ENCODE measurements around the gene COX15.
"Not testable (repeated sequence)": the region's sequence is repeated elsewhere in the genome, so short reads cannot be mapped to it uniquely, and the experiment has no call there.

COX15 gene

DNA sequence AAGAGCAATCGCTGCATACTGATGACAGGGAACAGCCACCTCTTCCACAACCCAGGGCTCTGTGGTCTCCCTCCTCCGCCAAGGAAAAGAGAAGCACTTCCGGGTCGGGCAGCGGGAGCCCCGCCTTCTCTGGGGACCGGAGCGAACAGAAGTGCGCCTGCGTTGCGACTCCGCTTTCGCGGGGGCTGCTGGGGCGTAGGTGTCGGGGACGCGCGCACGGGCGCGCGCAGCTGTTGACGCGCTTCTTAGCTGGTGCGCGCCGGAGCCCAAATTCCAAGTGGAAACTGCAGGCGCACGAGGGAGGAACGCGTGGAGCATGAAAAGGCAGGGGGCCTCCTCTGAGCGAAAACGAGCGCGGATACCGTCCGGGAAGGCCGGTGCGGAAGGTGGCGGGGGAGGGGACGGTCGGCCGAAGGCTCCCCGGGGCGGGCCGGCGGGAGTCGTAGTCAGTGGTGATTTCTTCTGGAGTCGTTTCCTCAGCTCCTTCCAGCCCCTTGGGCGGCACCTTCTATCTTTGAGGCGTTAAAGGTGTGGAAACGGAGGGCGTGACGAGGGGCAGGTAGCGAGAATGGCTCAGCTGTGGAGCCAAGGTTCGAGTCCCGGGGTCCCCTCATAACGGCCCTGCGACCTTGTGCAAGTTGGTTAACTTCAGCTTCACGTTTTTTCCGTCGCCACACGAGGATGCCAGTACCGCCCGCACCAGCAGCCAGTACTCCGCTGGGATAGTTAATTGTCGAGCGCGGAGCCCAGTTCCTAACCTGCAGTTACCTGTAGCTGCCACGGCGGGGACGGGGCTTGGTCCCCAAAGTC, at the start of gene COX15, which contains the start of gene CUTC:
COX15 (minus strand) TSS at position 95 of the 810 bp plus-strand sequence; CDS start at position 17, 78 bp downstream.
CUTC (plus strand) TSS at position 202 of the 810 bp plus-strand sequence; CDS start at position 317, 115 bp downstream.
- in situ Hi-C loops (cut with MboI; ENCODE audit: low pct_unique_long_range_greater_than_20kb, low sequenced_read_pairs) = no loop called here
- peak; percentile 98 for DNase-seq

DNA sequence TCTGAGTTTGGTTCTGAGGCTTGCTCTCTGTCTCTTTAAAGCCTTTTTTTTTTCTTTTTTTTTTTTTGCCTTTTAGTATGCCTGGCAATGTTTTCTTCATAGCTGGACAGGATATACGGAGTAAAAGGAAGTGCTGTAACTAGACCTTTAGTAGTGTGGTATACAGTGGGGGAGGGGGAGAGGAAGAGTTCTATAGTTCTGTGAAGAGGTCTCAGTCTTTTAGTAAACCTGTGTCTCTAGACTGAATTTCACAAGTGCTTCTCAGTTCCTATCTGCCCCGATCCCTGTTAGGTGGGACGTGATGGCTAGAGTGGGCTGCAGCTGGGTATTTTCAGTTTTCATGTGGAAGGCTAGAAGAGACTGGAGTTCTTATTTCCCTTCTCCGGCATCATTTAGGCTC, 47.4 kb upstream of the COX15 start:
- in situ Hi-C loops (cut with MboI; ENCODE audit: low pct_unique_long_range_greater_than_20kb, low sequenced_read_pairs) = no loop called here
- peak; percentile 83 for DNase-seq

DNA sequence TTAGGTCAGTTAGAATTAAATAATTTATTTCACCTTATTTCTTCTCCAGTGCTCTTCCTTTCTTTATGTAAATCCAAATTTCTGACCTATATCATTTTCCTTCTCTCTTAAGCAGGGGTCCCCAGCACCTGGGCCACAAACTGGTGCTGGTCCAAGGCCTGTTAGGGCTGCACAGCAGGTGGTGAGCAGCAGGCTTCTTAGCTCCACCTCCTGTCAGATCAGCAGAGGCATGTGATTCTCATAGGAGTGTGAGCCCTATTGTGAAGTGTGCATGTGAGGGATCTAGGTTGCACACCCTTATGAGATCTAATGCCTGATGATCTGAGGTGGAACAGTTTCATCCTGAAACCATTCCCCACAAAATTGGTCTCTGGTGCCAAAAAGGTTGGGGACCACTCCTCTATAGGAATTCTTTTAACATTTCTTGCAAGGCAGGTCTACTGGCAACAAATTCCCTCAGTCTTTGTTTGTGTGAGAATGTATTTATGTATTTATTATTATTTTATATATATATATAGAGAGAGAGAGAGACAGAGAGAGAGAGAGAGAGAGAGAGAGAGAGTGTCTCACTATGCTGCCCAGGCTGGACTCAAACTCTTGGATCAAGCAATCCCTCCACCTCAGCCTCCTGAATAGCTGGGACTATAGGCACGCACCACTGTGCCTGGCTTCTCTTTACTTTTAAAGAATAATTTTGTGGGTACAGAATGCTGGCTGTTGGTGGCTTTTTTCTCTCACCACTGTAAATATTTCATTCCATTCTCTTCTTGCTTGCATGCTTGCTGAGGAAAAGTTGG, 46.2 kb upstream of the COX15 start:
- no peak for DNase-seq

DNA sequence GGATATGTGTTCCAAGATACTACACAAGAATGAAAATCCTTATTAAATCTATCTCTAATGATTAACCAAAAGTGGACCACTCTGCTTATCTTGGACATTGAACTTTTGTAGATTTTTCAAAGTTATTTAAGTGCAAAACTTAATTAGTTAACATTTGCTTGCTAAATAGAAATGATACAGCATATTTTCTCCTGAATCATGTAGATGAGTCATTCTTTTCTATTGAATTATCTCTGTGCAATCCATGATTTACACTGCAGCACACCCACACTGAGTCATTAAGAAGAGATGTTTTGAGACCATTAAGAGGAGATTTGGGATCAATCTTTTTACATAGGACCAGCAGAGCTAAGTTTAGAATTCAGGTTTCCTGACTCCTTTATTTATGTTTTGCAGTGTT, 43.9 kb upstream of the COX15 start:
- no peak for DNase-seq
- in situ Hi-C loops (cut with MboI; ENCODE audit: low pct_unique_long_range_greater_than_20kb, low sequenced_read_pairs) = no loop called here

More for the DNA sequence above, 46.2 kb upstream of the COX15 start:
- in situ Hi-C loops (cut with MboI; ENCODE audit: low pct_unique_long_range_greater_than_20kb, low sequenced_read_pairs) = no loop called here

DNA sequence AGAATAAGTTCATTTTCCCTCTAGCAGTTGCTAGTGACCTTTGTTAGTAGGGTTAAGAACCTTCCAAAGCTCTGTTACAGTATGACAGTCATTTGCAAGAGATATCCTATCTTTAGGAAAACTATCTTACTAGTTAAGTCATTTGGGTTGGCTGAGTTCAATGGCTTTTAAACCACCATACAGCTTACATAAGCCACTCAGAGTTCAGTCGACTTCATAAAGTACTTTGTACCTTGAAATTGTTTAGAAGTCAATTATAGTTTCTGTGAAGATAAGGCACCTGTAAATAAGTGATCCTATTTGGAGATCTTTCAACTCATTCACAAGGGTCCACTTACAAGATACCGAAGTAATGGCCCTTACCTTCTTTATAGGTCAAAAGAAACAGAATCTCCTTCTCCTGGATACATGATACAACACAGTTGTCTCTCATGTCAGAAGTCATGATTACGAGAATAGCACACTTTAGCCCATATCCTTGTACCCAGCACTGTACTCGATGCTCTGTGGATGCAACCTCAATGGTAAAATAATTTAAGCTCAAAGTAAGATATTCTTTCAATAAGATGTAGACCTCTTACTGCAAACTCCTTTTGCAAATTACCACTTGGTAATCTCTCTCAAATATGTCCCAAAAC, 38.6 kb upstream of the COX15 start:
- in situ Hi-C loops (cut with MboI; ENCODE audit: low pct_unique_long_range_greater_than_20kb, low sequenced_read_pairs) = no loop called here
- no peak for DNase-seq

DNA sequence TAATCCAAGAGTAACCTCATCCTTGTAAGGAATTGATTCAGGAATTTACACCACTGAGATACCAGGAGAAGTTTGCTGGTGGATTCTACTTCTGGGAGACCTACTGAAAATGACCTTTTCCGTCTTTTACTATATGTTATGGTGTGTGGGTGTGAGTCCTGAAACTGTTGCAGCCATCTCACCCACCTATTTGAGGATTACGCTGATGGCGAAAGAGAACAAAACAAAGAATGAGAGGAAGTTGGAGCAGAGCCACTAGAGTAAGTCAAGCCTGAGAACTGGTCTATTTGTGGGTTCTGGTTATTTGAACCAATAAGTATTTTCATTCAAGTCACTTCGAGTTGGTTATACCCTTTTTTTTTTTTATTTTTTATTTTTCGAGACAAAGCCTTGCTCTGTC, 37.8 kb upstream of the COX15 start:
- no peak for DNase-seq
- in situ Hi-C loops (cut with MboI; ENCODE audit: low pct_unique_long_range_greater_than_20kb, low sequenced_read_pairs) = no loop called here

DNA sequence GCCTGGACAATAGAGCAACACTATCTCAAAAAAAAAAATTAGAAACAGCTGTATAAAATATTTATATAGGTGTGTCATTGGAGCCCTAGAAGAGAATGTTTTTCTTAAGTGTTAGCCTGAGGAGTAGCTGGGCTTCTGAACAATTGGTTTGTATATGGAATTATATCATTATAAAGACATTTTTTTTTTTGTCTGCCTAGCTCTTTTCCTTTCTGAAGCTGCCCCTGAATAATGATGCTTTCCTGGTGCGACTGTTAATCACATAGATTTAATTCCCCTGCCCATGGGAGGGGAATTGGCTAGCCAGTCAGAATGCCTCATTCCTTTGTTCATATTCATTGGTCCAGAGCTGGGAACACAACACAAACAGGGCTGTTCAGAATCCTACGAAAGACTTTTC, 36.6 kb upstream of the COX15 start:
- in situ Hi-C loops (cut with MboI; ENCODE audit: low pct_unique_long_range_greater_than_20kb, low sequenced_read_pairs) = no loop called here
- no peak for DNase-seq

DNA sequence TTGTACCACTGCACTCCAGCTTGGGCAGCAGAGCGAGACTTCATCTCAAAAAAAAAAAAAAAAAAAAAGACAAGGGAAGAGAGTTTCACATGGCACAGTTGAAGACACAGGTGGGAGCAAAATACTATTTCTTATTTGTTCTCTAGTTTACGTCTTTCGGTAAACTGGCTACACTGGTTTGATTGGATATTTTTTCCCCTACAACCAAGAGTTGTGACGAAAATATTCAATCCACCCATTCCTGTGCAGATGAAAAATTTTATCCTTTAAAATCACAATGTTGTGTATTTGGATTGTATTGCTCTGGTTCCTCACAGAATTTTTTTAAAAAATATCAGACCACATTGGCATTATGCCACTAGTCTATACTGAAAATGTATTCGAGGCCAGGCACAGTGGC, 36.0 kb upstream of the COX15 start:
- in situ Hi-C loops (cut with MboI; ENCODE audit: low pct_unique_long_range_greater_than_20kb, low sequenced_read_pairs) = no loop called here

DNA sequence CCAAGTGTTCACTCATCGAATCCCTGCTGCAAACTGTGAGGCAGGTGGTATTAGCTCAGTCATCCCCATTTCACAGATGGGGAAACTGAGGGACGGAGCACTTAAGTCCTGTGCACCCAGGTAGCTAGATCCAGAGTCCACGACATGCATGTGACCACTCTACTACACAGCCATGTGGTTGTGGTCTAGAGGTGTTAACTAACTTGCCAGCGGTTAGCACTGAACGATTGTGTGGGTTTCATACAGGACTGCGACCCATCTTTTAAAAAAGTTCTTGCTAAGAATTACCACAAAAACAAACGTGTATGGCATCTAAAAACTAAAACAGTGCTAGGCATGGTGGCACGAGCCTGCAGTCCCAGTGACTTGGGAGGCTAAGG, 34.4 kb upstream of the COX15 start:
- DNase-seq = no peak
- in situ Hi-C loops (cut with MboI; ENCODE audit: low pct_unique_long_range_greater_than_20kb, low sequenced_read_pairs) = no loop called here

More for the DNA sequence above, 36.0 kb upstream of the COX15 start:
- DNase-seq = no peak

DNA sequence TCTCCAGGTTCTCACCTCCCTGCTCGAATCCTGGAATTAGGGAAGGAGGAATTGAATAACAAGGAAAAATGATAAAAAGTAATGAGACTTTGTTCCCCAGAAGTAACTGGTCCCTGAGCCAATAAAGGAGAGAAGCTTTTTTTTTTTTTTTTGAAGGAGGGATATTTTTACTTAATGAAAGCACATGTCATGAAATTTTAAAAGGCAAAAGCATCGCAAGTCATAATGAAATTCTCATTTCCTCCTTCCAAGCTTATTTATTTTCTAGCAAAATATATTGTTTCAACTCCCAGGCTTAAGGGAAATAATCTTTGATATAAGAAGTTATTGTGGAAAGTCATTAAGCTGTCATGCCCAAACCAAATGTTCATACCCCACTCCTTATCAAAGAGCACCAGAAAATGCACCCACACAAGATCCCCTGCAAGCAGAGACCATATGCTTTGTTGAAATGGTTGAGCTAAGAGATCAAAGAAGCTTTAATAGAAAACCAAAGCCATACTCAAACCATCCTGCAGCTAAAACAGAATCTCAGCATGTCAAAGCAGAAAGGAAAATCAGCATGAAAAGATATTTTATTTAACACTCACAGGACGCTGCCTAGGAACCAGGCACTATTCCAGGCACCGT, 33.9 kb upstream of the COX15 start:
- no peak for DNase-seq
- in situ Hi-C loops (cut with MboI; ENCODE audit: low pct_unique_long_range_greater_than_20kb, low sequenced_read_pairs) = no loop called here

DNA sequence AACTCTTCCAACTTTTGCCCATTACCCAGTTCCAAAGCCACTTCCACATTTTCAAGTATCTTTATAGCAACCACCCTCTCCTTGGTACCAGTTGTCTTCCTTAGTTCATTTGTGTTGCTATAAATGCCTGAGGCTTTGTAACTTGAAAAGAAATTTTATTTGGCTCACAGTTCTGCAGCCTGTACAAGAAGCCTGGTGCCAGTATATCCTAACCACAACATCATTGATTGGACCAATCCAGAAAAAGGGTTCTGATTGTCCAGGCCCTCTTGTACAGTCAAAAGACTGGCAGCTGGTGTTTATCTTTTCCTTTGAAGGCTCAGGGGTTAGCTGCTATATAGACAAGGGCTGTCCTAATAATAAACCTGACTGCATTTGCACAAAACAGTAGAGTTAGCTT, 29.4 kb upstream of the COX15 start:
- in situ Hi-C loops (cut with MboI; ENCODE audit: low pct_unique_long_range_greater_than_20kb, low sequenced_read_pairs) = no loop called here
- no peak for DNase-seq

DNA sequence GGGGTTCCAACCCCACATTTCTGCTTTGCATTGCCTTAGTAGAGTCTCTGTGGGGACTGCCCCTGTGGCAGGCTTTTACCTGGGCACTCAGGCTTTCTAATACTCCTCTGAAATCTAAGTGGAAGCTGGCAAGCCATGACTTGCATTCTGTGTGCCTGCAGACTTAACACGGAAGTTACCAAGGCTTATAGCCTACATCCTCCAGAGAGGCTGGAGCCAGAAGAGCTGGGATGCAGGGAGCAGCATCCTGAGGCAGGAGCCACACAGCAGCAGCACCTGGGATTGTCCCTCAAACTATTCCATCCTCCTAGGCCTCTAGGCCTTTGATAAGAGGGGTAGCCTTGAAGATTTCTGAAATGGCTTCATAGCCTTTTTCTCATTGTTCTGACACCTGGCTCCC, 28.4 kb upstream of the COX15 start:
- DNase-seq = no peak
- in situ Hi-C loops (cut with MboI; ENCODE audit: low pct_unique_long_range_greater_than_20kb, low sequenced_read_pairs) = no loop called here

DNA sequence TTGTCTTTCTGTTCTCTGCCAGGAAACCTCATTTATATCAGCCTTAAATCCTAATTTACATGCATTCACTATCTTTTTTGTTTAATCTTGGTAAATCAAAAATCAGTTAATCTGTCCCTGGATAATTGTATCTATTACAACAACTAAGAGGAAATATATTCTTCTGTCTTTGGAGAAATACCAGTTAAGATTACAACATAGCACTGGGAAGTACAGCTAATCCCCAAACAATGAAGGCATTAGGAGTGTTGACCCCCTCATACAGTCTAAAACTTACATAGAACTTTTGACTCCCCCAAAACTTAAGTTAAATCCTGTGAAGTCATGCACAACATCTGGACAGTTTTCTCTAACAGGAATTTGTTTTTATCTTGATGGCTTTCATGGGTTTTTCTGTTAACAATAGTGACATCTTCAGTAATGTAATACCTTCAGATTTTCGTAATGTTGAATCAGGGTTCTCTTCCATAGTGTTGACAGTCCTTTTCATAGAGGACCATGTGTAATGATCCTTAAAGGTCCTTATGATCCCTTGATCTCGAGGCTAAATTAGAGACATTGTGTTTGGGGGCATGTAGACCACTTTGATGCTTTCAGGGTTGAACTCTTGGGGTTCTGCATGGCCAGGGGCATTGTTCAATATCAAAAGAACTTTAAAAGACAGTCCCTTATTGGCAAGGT, 26.4 kb upstream of the COX15 start:
- DNase-seq = no peak
- in situ Hi-C loops (cut with MboI; ENCODE audit: low pct_unique_long_range_greater_than_20kb, low sequenced_read_pairs) = no loop called here

DNA sequence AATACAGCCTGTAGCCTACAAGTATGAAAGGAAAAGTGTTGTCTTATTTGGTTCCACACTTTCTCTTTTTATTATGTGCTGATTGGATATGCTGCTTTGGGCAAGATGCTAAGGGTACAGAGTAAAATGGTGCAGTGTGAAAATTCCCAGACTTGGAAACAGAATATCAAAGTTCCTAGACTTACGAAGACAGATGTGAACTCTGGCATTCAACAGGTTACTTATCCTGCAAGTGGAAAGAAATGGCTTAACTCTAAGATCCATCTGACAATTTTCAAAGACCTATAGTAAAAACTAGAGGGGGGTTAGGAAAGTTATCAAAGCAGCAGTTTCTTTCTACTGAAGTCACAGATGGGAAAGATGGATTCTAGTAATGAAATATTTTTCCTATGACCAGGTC, 24.2 kb upstream of the COX15 start:
- in situ Hi-C loops (cut with MboI; ENCODE audit: low pct_unique_long_range_greater_than_20kb, low sequenced_read_pairs) = no loop called here
- no peak for DNase-seq

DNA sequence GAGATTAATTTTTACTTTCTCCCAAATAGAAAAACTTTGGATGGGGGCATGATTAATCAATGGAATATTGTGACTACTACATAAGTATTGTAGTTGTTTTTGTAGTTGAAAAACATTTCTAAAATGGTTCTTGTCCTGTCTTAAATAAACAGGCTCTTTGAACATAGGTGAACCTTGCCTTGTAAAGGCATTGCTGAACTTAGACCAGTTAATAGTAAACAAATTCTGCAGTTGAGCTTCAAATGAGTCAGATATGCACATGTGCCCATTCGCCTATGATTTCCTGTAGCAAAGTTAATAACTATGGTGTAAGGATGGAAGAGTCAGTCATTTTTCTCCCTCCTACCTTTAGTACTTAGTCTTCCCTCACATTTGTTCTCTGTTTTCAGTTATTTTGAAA, 22.7 kb upstream of the COX15 start:
- DNase-seq = no peak
- in situ Hi-C loops (cut with MboI; ENCODE audit: low pct_unique_long_range_greater_than_20kb, low sequenced_read_pairs) = no loop called here

DNA sequence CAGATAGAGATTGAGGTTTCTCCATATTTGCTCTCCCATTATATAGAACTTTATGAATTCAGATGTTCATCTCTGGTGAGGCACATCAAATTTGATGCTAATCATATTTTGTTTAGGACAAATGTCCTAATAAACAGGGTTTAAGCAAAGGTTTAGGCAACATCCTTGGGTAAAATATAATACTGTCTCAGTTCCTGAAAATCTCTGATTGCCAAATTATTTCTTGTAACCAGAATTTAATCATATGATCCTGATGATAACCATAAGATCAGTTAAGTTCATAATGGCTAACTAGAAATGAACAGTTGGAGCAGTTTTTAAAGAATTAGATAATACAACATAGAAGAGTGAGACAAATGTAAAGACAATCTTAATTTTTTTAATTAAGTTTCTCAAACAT, 18.7 kb upstream of the COX15 start:
- in situ Hi-C loops (cut with MboI; ENCODE audit: low pct_unique_long_range_greater_than_20kb, low sequenced_read_pairs) = no loop called here
- DNase-seq = no peak

DNA sequence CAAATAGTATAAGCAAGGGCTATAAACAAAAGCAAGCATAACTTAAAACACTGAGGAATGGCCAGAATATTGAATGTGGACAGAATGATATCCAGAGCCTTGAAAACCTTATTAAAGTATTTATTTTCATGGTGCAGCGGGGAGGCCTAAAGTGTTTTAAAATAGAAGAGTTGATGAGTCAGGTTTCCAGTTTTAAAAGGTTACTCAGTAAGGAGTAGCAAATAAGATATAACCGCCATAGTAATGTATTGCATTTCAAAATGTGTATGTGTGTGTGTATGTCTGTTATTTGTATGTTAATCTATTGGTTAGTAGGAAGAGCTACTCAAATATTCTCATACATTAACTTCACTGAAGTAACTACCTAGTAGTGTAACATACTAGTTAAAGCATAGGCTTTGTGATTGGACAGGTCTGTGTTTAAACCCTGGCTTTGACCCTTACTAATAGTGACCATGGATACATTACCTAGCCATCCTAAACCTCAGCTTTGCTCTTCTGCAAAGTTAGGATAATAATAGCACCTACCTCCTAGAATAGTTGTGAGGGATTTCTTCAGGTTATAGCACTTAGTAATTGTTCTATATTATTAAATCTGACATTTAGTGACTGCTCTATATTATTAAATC, 17.0 kb upstream of the COX15 start:
- in situ Hi-C loops (cut with MboI; ENCODE audit: low pct_unique_long_range_greater_than_20kb, low sequenced_read_pairs) = no loop called here
- DNase-seq = no peak

DNA sequence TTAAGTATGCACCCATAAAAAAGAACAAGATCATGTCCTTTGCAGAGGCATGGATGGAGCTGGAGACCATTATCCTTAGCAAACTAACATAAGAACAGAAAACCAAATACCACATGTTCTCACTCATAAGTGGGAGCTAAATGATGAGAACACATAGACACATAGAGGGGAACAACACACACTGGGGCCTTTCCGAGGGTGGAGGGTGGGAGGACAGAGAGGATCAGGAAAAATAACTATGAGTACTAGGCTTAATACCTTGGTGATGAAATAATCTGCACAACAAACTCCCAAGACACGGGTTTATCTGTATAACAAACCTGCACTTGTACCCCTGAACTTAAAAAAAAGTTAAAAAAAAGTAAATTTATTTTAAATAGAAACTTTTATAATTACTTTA, 14.2 kb upstream of the COX15 start:
- in situ Hi-C loops (cut with MboI; ENCODE audit: low pct_unique_long_range_greater_than_20kb, low sequenced_read_pairs); DNase-seq: not testable (repeated sequence)

DNA sequence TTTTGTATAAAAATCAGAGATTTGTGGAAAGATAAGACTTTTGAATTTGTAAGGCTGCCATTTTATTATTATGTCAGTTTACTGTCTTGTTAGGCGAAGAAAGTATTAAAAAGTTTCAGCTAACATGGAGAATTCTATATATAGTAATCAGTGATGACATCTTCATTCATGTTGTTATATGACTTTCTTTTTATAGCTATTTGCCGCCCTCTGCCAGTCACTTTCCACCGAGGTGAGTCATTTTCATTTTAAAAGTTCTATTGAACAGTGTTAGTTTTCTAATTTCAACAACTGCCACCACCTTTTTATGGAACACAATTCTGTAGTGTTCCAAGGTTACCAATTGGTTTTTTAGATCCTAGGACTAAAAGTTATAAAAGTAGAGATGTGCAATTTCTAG, 11.9 kb upstream of the COX15 start:
- in situ Hi-C loops (cut with MboI; ENCODE audit: low pct_unique_long_range_greater_than_20kb, low sequenced_read_pairs) = no loop called here
- DNase-seq = no peak

Data from KBM-7 (cell line).